ENCODE data around the gene OPTC.
"Not testable (repeated sequence)": the region's sequence is repeated elsewhere in the genome, so short reads cannot be mapped to it uniquely, and the experiment has no call there.

OPTC gene

GRCh38 chr1:203492748-203493130 lies 1.2 kb upstream of the OPTC start:
- DNase-seq = no peak

GRCh38 chr1:203495845-203496244 lies 1.9 kb downstream of the OPTC start:
- DNase-seq = no peak

DNA sequence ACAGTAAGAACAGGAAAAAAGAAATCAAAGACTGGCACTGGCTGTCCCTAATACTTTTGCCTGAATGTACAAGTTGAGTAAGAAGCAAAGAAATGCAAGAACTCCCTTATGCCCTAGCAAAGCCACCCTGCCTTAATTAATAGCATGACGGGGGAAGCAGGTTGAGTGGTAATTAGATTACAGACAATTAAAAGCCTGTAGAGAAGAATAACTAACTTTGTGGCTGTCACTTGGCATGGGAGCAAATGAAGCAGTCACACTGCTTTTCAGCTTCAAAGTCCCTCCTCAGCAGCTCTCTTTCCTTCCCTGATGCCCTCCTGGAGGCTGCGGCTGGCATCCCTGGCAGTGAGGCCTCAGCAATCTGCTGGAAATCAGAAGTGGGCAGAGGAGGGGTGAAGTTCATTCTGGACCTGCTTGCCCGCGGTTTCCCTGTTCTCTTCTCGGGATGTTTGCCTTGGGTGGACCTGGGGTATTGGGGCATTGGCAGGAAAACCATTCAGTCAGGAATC lies 3.4 kb downstream of the OPTC start:
- no peak for DNase-seq

GRCh38 chr1:203499643-203500278 lies 5.8 kb downstream of the OPTC start:
- DNase-seq = no peak

- DNase-seq = no peak
These were observed 6.3 kb downstream of the OPTC start for GRCh38 chr1:203500279-203500678.

DNA sequence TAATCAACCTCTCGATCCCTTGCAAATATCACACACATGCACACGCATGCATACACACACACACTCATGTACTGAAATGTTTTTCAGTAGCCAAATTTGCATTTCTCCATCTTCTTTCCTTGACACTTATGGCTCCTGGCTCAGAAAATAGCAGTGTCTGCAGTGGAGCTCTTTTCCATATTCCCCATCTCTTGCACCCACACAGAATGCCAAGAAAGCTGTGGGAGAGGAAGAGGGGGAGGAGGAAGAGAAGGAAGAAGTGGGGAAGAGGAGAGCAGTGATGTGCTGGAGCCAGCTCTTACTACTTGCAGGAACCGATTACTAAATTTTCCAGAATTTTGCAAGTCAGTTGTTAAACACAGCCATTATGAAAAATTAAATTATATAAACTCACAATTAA lies 9.9 kb downstream of the OPTC start:
- no peak for DNase-seq

GRCh38 chr1:203504400-203505250 lies 10.7 kb downstream of the OPTC start:
- DNase-seq = peak; percentile 74

DNA sequence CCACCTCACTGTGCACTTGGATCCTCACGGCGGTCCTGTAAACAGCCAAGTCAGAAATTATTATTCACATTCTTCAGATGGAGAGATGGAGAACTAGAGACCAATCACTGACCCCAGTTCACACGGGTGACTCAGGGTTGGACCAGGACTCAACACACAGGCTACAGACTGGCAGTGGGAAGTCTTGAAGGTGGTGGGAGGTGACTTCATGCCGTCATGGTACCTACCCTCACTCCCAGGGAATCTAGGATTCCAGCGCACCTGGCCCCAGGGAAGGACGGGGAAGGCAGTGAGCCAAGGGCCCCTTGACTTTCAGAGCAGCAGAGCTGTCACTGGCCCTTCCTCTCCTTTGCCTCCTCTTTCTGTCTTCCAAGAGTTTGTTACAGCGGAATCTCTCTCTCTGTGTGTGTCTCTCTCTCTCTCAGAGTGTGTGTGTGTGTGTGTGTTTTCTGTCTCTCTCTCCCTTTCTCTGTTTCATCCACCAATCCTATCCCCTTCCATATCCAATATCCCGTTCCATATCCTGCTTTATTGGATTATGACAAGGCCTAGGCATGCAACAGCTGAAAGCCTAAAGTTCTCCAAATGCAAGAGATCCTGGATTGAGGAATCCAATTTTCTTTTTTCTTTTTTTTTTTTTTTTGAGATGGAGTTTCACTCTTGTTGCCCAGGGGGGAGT lies 11.7 kb downstream of the OPTC start:
- DNase-seq = no peak

DNA sequence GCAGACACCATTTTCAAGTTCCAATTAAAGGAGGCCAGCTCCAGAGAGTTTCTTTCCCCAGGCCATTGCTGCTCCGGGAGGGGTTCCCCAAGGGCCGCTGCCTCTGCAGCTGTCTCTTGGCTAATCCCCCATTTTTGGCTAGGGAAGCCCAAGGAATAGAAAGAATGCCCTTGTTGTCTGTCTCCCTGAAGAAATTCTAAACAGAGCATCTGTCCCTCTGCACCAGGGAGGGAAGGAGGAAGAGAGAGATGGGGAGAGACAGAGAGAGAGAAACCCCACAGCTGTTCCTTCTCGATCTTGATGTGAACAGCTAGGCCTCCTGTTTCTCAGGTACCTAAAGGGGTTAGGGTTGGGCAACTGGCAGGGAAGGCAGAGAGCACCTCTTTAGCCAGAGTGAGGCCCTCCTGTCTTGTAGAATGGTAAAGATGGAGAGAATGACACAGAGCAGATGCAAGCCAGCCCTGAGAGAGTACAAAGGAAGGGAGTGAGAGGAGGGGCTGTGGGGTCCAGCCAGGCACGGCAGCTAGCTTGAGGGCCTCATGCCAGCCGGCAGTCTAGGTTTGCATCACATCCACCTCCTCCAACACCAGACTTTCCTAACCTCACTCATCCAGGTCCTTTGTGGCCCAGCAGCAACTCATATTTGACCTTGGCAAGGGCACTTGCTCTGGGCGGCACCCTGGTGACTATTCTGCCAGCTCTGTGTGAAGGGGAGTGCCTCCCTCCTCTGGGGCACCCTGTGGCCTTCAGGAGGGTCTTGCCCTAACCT lies 13.1 kb downstream of the OPTC start:
- DNase-seq = no peak

GRCh38 chr1:203507759-203508158 lies 13.8 kb downstream of the OPTC start:
- DNase-seq = no peak

- DNase-seq = no peak
These were observed 14.6 kb downstream of the OPTC start for GRCh38 chr1:203508463-203509073.

- DNase-seq = no peak
These were observed 15.2 kb downstream of the OPTC start for GRCh38 chr1:203509135-203509534.

DNA sequence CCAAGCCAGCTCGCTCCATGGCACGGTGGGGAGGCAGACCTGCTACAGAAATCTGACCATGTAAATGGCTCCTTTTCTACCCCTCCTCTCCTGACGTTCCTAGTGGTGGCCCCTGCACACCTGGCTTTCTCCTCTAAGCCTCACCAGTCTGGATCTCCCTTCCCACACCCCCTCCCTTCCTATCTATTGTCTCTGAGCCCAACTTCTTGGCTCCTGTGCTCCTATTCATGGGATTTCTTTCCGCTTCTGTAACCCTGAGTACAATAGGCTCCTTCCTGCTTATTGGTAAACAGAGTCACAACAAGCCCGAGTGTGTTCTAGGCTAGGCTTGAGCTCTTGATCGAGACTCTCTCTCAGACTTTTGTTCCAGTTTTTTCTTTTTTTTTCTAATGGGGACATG lies 17.6 kb downstream of the OPTC start:
- no peak for DNase-seq

DNA sequence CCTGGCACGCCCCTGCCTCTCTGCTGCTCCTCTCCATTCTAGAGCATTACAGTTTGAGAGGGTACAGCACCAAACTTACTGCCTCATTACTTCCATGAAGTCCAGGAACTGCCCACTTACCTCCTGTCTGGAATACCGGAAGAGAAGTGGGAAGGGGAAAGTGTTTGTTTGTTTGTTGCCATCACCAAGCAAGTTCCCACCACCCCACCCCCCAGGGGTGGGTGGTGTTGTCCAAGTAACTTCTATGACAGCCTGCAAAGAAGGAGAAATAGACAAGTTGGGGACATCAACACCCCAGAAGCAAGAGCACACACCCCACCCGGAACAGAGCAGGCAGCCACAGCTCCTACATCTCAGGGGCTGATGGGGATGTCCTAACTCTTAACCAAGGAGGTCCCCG lies 18.0 kb downstream of the OPTC start:
- no peak for DNase-seq

GRCh38 chr1:203512517-203512847 lies 18.5 kb downstream of the OPTC start:
- no peak for DNase-seq

DNA sequence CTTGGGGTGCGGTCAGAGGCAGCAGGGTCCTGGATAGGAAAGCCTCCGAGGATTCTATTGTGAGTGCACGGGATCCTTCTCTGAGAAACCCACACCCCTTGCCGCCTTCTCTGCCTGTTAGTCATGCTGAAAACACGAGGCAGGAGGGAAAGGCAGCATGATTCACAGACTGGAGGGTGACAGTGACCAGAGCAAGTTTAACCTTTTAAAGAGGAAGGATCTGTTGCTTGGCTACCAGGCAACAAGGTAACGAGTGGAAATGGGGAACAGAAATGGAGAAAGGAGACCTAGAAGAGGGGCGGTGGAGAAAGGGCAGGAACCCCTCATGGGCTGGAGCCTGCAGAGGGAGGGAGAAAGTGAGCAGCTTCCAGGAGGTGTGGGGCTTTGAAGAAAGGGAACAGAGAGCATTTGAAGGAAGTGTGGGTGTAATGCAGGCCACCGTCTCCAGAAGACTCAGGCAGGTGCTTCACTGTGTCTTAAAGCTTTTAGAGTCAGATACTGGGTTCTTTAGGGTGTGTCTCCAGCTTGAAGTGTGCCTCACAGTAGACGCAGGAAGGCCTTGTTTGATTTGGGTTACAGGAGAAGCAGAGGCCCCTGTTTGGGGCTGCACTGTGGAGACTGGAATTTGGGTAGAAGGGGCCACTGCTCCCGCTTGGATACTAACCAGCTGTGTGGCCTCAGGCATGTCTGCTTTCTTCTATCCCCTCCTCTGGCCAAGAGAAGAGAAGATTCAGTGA lies 19.1 kb downstream of the OPTC start:
- DNase-seq = peak; percentile 17

- DNase-seq = no peak
These were observed 19.7 kb downstream of the OPTC start for GRCh38 chr1:203513585-203514031.

GRCh38 chr1:203516184-203516583 lies 22.2 kb downstream of the OPTC start:
- DNase-seq = no peak

DNA sequence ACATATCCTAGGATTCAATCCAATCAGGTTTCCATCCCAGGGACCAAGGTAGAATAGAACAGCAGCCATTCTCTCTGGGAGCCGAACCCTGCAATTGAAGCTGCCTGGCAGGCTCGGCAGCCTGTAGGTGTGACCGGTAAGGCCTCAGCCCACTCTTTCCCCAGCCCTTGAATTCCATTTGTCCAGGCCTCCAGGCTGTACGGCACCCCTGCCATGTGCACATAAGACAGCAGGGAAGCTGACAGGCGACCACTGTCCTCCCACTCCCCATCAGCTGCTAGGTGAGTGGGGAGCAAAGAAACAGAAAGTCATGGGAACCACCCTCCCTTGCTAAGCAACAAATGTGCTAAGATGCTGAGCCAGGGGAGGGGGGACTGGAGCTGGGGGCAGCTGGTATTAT lies 23.0 kb downstream of the OPTC start:
- DNase-seq = no peak

DNA sequence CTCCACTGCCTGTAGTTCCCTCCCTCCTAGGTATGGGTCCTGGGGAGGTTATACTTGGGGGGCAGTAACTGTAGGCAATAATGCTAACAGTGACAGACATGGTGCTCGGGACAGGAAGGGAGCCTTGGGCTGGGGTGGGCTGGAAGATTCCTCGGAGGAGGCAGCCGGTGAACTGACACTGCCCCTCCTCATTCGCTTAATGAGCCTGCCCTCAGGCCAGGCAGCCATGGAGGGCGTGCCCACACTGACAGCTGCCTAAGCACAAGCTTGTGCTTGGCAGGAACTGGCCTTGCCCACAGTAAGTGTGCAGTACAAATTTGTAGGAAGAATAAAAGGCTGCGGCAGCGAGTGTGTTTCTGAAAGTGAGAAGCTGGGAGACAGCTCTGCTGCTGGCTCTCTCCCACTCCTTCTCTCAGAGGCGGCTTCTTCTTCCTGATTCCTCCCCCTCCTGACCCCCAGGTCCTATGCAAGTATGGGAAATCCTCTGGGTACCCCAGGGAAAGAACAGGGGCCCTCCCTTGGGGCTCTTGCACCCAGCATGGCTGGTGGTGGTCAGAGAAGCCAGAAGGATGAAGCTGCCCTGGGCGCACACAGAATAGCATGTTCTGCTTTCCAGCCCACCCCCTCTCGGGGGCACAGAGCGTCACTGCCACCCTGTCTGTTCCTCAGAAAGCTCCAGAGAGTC lies 23.6 kb downstream of the OPTC start:
- no peak for DNase-seq

DNA sequence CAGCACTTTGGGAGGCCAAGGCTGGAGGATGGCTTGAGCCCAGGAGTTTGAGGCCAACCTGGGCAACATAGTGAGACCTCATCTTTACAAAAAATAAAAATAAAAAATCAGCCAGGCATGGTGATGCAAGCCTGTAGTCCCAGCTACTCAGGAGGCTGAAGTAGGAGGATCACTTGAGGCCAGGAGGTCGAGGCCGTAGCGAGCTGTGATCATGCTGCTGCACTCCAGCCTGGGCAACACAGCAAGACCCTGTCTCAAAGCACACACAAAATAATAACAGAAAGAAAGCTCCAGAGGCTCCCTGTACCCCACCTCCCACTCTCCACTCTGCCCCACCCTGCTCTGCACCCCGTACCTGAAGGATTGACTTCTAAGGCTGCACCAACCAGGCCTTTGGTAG lies 24.2 kb downstream of the OPTC start:
- not testable (repeated sequence) for DNase-seq

Data from activated naive CD4-positive, alpha-beta T cell treated with Interleukin-2 at 50 U/mL for 16 hours (primary cell).